ENCODE results near the gene FYTTD1.

DNA sequence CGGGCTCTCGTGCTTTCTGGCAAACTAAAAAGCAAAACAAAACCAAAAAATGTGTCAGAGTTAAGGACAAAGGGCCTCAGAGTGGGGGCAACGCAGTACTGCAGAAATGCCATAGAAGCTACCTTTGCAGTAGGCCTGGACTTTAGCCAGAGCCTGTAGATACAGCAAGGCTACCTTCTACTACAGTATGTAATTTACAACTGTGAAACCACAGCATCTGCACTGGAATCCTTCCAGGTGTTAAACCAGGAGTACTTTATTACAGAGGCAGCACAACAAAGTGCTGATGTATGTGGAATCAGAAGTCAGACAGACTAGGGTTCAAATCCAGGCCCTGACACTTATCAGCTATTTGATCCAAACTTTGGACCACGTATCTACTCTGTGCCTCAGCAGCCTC lies 47.8 kb upstream of the FYTTD1 start:
- TF ChIP-seq POLR2A (IDR thresholded peaks at IDR 0.05; ENCODE audit: low read depth, low read length) (no peak), CEBPB (IDR thresholded peaks at IDR 0.05; ENCODE audit: low read depth, low read length) (no peak), MAZ (IDR thresholded peaks at IDR 0.05; ENCODE audit: borderline replicate concordance, low read depth, low read length) (no peak), MAFK (IDR thresholded peaks at IDR 0.05; ENCODE audit: low read depth, low read length) (no peak)
- TF ChIP-seq, protein P1, sequence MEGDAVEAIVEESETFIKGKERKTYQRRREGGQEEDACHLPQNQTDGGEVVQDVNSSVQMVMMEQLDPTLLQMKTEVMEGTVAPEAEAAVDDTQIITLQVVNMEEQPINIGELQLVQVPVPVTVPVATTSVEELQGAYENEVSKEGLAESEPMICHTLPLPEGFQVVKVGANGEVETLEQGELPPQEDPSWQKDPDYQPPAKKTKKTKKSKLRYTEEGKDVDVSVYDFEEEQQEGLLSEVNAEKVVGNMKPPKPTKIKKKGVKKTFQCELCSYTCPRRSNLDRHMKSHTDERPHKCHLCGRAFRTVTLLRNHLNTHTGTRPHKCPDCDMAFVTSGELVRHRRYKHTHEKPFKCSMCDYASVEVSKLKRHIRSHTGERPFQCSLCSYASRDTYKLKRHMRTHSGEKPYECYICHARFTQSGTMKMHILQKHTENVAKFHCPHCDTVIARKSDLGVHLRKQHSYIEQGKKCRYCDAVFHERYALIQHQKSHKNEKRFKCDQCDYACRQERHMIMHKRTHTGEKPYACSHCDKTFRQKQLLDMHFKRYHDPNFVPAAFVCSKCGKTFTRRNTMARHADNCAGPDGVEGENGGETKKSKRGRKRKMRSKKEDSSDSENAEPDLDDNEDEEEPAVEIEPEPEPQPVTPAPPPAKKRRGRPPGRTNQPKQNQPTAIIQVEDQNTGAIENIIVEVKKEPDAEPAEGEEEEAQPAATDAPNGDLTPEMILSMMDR (conservative IDR thresholded peaks at IDR 0.05; ENCODE audit: low read depth, low read length) = no peak
- TF ChIP-seq, protein P2, sequence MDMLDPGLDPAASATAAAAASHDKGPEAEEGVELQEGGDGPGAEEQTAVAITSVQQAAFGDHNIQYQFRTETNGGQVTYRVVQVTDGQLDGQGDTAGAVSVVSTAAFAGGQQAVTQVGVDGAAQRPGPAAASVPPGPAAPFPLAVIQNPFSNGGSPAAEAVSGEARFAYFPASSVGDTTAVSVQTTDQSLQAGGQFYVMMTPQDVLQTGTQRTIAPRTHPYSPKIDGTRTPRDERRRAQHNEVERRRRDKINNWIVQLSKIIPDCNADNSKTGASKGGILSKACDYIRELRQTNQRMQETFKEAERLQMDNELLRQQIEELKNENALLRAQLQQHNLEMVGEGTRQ (IDR thresholded peaks at IDR 0.05; ENCODE audit: low read depth, low read length) = no peak
